DOHH2 (cell line): ENCODE results near the gene ARHGEF1.

Experiments
- EZH2phosphoT487 ChIP-seq: fragments of 200-600 bp; sonication (generic); IDR thresholded peaks from 2 replicates; pipeline ENCODE4 v1.6.1; 2017; ENCODE audit warnings: borderline replicate concordance, mild to moderate bottlenecking, antibody characterized with exemption, low read length, moderate library complexity, mixed read lengths
- TF ChIP-seq, protein P1 (sequence below): fragments of 200-600 bp; sonication (generic); IDR thresholded peaks from one replicate; pipeline ENCODE4 v1.5.1; 2014; ENCODE audit warnings: antibody characterized with exemption, mild to moderate bottlenecking, low read depth, low read length; ENCODE audit not compliant: poor library complexity, severe bottlenecking

DNA sequence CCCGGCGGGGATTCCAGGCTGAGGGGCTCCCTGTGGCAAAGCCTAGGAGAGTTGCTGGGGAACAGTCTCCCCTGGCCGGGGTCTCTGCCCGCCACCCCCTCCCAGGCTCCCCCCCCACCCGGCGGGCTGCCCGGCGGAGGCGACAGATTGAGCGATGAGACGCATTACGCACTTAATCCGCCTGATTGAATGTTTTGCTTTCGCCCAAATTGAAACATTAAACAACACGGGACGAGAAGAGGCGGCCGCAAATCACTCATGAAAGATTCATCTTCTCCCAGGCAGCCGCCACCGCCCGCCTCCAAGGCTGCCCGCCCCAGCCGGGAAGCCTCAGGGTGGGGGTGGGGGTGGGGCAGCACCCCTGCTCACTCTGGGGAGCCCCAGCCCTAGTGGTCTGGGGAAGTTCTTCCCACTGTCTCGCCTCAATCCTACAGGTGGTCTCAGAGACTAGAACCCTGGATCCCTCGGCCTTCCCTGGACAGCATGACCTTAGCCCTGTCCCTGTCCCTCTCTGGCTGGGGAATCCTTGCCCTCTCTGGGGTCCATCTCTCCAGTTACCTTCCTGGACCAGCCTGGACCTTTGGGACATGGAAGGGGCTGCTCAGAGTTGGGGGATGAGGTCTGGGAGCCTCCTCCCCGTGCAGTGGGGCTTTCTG is 52.9 kb downstream of the ARHGEF1 start:
- TF ChIP-seq, protein P1, sequence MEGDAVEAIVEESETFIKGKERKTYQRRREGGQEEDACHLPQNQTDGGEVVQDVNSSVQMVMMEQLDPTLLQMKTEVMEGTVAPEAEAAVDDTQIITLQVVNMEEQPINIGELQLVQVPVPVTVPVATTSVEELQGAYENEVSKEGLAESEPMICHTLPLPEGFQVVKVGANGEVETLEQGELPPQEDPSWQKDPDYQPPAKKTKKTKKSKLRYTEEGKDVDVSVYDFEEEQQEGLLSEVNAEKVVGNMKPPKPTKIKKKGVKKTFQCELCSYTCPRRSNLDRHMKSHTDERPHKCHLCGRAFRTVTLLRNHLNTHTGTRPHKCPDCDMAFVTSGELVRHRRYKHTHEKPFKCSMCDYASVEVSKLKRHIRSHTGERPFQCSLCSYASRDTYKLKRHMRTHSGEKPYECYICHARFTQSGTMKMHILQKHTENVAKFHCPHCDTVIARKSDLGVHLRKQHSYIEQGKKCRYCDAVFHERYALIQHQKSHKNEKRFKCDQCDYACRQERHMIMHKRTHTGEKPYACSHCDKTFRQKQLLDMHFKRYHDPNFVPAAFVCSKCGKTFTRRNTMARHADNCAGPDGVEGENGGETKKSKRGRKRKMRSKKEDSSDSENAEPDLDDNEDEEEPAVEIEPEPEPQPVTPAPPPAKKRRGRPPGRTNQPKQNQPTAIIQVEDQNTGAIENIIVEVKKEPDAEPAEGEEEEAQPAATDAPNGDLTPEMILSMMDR: no peak
- no peak for TF ChIP-seq EZH2phosphoT487
